A375 (cell line): ENCODE data around the gene HSBP1. TPM values are rescaled to one million over a fixed set of nuclear protein-coding genes. Genes with fewer than 3 reads are reported as not detected.

Experiments
- total RNA-seq: library from RNA; depleted of rRNA; stranded (reverse); fragments of >200 nt; shearing (Covaris generic); gene quantifications from 2 replicates; pipeline ENCODE4 v1.2.3, GENCODE V29; 2014; rRNA removed

The HSBP1 gene
- 260 and 314 TPM in 2 replicates for total RNA-seq

DNA sequence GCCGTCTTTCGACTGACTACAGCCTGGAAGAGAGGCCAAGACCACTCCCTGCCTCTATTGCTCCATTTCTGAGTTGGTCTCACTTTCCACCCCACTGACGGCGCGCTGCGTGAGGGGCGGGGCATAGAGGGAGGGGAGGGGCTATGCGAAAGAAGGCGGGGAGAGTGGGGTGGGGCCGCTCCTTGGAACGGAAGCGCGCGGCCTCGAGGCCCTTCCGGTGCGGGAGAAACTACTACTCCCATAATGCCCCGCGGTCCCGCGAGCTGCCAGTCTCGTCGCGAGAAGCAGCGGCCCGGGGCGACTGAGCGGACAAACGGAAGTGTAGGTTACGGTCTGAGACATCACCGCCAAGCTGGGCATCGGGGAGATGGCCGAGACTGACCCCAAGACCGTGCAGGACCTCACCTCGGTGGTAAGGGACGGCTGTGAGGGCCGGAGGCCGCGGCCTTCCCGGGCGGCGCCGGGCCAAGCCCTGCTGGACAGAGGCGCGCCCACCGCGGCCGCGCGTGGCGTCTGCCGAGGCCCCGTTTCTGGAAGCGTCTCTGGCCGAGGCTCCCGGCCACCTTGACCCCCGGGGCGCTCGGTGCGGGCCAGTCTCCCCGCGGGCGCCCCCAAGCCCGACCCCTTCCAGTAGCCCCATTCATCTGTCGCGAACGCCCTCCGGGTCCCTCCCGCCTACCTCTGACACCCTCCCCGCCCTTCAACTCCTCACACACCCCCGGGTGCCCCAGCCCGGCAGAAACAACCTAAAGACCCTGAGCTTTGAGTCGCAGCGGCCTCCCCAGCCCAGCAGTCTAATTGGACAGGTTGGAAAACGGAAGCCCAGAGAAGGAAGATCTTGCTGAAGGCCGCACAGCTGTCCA, at the start of gene HSBP1:
Gene HSBP1 (plus strand): TSS at position 269 of the 863 bp plus-strand sequence. CDS start 99 bp downstream, at position 368.

Other genes with a start within 250 kb of the HSBP1 start
- 2.2 and 2.3 TPM in 2 replicates for gene MLYCD, start 91.1 kb downstream of the HSBP1 start, total RNA-seq
- 1.3 and 1.9 TPM in 2 replicates for gene OSGIN1, start 145.3 kb downstream of the HSBP1 start, total RNA-seq
- 0.04 and 0.82 TPM in 2 replicates for gene NECAB2, start 160.3 kb downstream of the HSBP1 start, total RNA-seq
- gene SLC38A8, start 234.8 kb downstream of the HSBP1 start, total RNA-seq, result not detected in 2 replicates